ENCODE results near the gene KCNIP4. TPM values are rescaled to one million over a fixed set of nuclear protein-coding genes. Genes with fewer than 3 reads are reported as not detected.

Gene KCNIP4
- total and polyA plus RNA-seq, 11 donors = 0.19 TPM; not detected in 10

GRCh38 chr4:21890231-21890630 is 58.3 kb downstream of the KCNIP4 start:
- intact Hi-C loops (cut with DNase I) = no loop called here
- TF ChIP-seq CTCF (IDR thresholded peaks at IDR 0.05) = no peak
- TF ChIP-seq POLR2A (IDR thresholded peaks at IDR 0.05) = no peak
- DNase-seq (no peak), ATAC-seq (no peak)
- H3K4me3 ChIP-seq = no peak overlapping the region
- H3K27ac ChIP-seq = no peak overlapping the region
- no peaks in the 10 kb centered on the region for H3K4me1 ChIP-seq
- H3K27me3 ChIP-seq = no peaks in the 10 kb centered on the region
- no peaks in the 10 kb centered on the region for H3K36me3 ChIP-seq
- H3K9me3 ChIP-seq = peaks cover 0 to 3% (median 0%) of the 10 kb centered on the region in 12 donors

- intact Hi-C loops (cut with DNase I) = no loop called here
- Histone ChIP-seq H3K4me3 (no peak overlapping the region), H3K27ac (no peak overlapping the region), H3K9me3 (no peaks in the 10 kb centered on the region), H3K4me1 (no peaks in the 10 kb centered on the region), H3K36me3 (no peaks in the 10 kb centered on the region), H3K27me3 (no peaks in the 10 kb centered on the region)
- DNase-seq (no peak), ATAC-seq (no peak)
- WGBS, 4 donors = 63 to 71% (median 66%) methylated on average over 3 of the region's 3 CpGs
- TF ChIP-seq POLR2A (IDR thresholded peaks at IDR 0.05) (no peak), CTCF (IDR thresholded peaks at IDR 0.05) (no peak)
Observed at GRCh38 chr4:21888195-21888976, 60.2 kb downstream of the KCNIP4 start.

GRCh38 chr4:21887481-21887880 is 61.1 kb downstream of the KCNIP4 start:
- H3K27me3 ChIP-seq = no peaks in the 10 kb centered on the region
- DNase-seq = no peak
- no peak overlapping the region for H3K4me3 ChIP-seq
- WGBS, 4 donors = 66 to 79% (median 71%) methylated on average over 1 of the region's 1 CpG
- H3K36me3 ChIP-seq = no peaks in the 10 kb centered on the region
- no peaks in the 10 kb centered on the region for H3K4me1 ChIP-seq
- H3K27ac ChIP-seq = no peak overlapping the region
- ATAC-seq = no peak
- intact Hi-C loops (cut with DNase I) = no loop called here
- TF ChIP-seq POLR2A (IDR thresholded peaks at IDR 0.05) (no peak), CTCF (IDR thresholded peaks at IDR 0.05) (no peak)
- H3K9me3 ChIP-seq = no peaks in the 10 kb centered on the region

- Histone ChIP-seq H3K36me3 (no peaks in the 10 kb centered on the region), H3K9me3 (no peaks in the 10 kb centered on the region), H3K4me3 (no peak overlapping the region), H3K27ac (no peak overlapping the region), H3K27me3 (no peaks in the 10 kb centered on the region), H3K4me1 (no peaks in the 10 kb centered on the region)
- no peak for TF ChIP-seq POLR2A (IDR thresholded peaks at IDR 0.05)
- no peak for TF ChIP-seq CTCF (IDR thresholded peaks at IDR 0.05)
- no peak for ATAC-seq
- intact Hi-C loops (cut with DNase I) = no loop called here
- no peak for DNase-seq
- 60 to 91% (median 87%) methylated on average over 5 of the region's 5 CpGs for WGBS, 4 donors
Observed at GRCh38 chr4:21885770-21886169, 62.8 kb downstream of the KCNIP4 start.

All from heart left ventricle (tissue), 16 donors.